ENCODE measurements around the gene HNRNPD. TPM values are rescaled to one million over a fixed set of nuclear protein-coding genes. Genes with fewer than 3 reads are reported as not detected.

HNRNPD gene
- total RNA-seq (2021; fragmentation: NEBNext Ultra II Directional; extraction: Animal tissue kit (Norgen Biotek cat#: 25700)) (642 and 646 TPM in 2 replicates), polyA plus RNA-seq (2011; rRNA removed) (118 and 144 TPM in 2 replicates), polyA minus RNA-seq (2011; rRNA and poly(A)+ RNA removed) (33.5 and 37.3 TPM in 2 replicates)
- polyA plus RNA-seq (2011; cell fraction: cytosol; rRNA removed), result 153 TPM
- 156 TPM for polyA plus RNA-seq (2011; cell fraction: nucleus; rRNA removed)
- polyA plus RNA-seq (2012, experiment 1 of 2), result 510 to 581 TPM (median 530 TPM) in 4 replicates
- polyA plus RNA-seq (2012, experiment 2 of 2), result 265 TPM
- polyA plus RNA-seq (2013, experiment 1 of 2), result 610 TPM
- 607 TPM for polyA plus RNA-seq (2013, experiment 2 of 2)
- polyA minus RNA-seq (2011; cell fraction: cytosol; rRNA and poly(A)+ RNA removed), result 85.3 TPM
- polyA minus RNA-seq (2011; cell fraction: nucleus; rRNA and poly(A)+ RNA removed), result 102 TPM
- long read RNA-seq, experiment 1, transcript HNRNPD-201 (9 exons, 3,033 nt), result minor isoform, 88 of 505 reads
- long read RNA-seq, experiment 1, transcript HNRNPD-203 (8 exons, 1,585 nt), result major isoform, 104 of 505 reads
- long read RNA-seq, experiment 1, transcript HNRNPD-202 (8 exons, 1,667 nt), result minor isoform, 31 of 505 reads
- long read RNA-seq, experiment 1, partial matches to known transcripts, result 201 of 505 reads
- long read RNA-seq, experiment 1, other reads (novel, unspliced or antisense), result 81 of 505 reads
- long read RNA-seq, experiment 2, transcript HNRNPD-201 (9 exons, 3,033 nt), result minor isoform, 52 of 283 reads
- long read RNA-seq, experiment 2, transcript HNRNPD-203 (8 exons, 1,585 nt), result major isoform, 78 of 283 reads
- long read RNA-seq, experiment 2, transcript HNRNPD-202 (8 exons, 1,667 nt), result minor isoform, 13 of 283 reads
- long read RNA-seq, experiment 2, partial matches to known transcripts, result 91 of 283 reads
- long read RNA-seq, experiment 2, other reads (novel, unspliced or antisense), result 49 of 283 reads

- peaks cover 3% of the 10 kb centered on the region for H3K79me1 ChIP-seq (ENCODE audit: low read depth, low read length)
- no peaks in the 10 kb centered on the region; a peak in 2 of 7 replicates for H3K4me1 ChIP-seq (replicated peaks in 1 of 4; ENCODE audit: control insufficient read depth in 3 of 4, insufficient read depth in 4 of 4, low read length in 3 of 4)
- H3K9ac ChIP-seq (replicated peaks in 1 of 4; ENCODE audit: extremely low read depth in 1 of 4, low read depth in 3 of 4, low read length in 3 of 4), result peak within 1 kb of the TSS; percentile 97 to 100 (median 100)
- no peak within 1 kb of the TSS for H2BK20ac ChIP-seq (ENCODE audit: low read length)
- H4K20me1 ChIP-seq (replicated peaks in 1 of 2; ENCODE audit: control insufficient read depth in 1 of 2, insufficient read depth in 2 of 2, low read length in 2 of 2), result peaks cover 23 to 25% of the 10 kb centered on the region in 2 experiments
- H4K91ac ChIP-seq (replicated peaks; ENCODE audit: insufficient read length, low read length), result peak within 1 kb of the TSS; percentile 97
- peaks cover 44 to 84% of the 10 kb centered on the region in 2 experiments for H3K79me2 ChIP-seq (ENCODE audit: control insufficient read depth in 1 of 2, insufficient read depth in 2 of 2, low read length in 2 of 2)
- peak within 1 kb of the TSS; percentile 61; the same call in 1 of the 2 replicates for H2AK5ac ChIP-seq (ENCODE audit: low read depth, low read length)
- H3K18ac ChIP-seq (ENCODE audit: extremely low read depth, low read length), result peak within 1 kb of the TSS; percentile 93
- H3K9me3 ChIP-seq (ENCODE audit: insufficient read depth in 2 of 2, low read depth in 1 of 2, low read length in 1 of 2), result no peaks in the 10 kb centered on the region
- peak within 1 kb of the TSS; percentile 99 for H3K4ac ChIP-seq (replicated peaks; ENCODE audit: insufficient read length, low read depth, low read length)
- peak within 1 kb of the TSS; percentile 68 for H2BK120ac ChIP-seq (replicated peaks; ENCODE audit: low read depth, low read length)
- POLR2A ChIA-PET (ENCODE audit: partially characterized antibody), result interaction anchor here (0.5 to 13.8 kb wide), 27 partner anchors 9 to 189 kb away, joined by 3 to 152 read pairs (median 4); partner anchors contain the start of gene HNRNPDL
- FAIRE-seq, result peak; percentile 82
- no peak within 1 kb of the TSS for H2AFZ ChIP-seq (ENCODE audit: low read length)
- H3K4me3 ChIP-seq (ENCODE audit: extremely low read depth in 1 of 4, insufficient read depth in 2 of 4, low read depth in 3 of 4, low read length in 4 of 4), result peak within 1 kb of the TSS; percentile 91 to 99 (median 97)
- H3K23ac ChIP-seq (ENCODE audit: insufficient read length), result no peak within 1 kb of the TSS
- H3K27me3 ChIP-seq (replicated peaks in 1 of 4; ENCODE audit: control insufficient read depth in 3 of 4, extremely low read depth in 1 of 4, insufficient read depth in 3 of 4, low read length in 3 of 4), result no peaks in the 10 kb centered on the region
- H3K14ac ChIP-seq (ENCODE audit: insufficient read length), result peak within 1 kb of the TSS; percentile 32
- H2BK15ac ChIP-seq (ENCODE audit: low read length), result no peak within 1 kb of the TSS
- CTCF ChIA-PET (ENCODE audit: partially characterized antibody), result interaction anchor here (1.9 kb wide), 1 partner anchor 14 kb away, joined by 5 read pairs; no protein-coding TSS in a partner anchor
- 1% methylated on average over 67 of the region's 83 CpGs; no CpG with 5 or more reads in 1 of the 2 experiments for WGBS, 2 experiments (ENCODE audit: extremely low coverage in 1 of 2, insufficient coverage in 1 of 2, insufficient read length in 1 of 2, insufficient replicate concordance in 2 of 2, low coverage in 1 of 2, low lambda C conversion rate in 2 of 2, missing lambda C conversion rate in 1 of 2)
- H3K23me2 ChIP-seq (ENCODE audit: low read depth, low read length), result peaks cover 2% of the 10 kb centered on the region
- peak within 1 kb of the TSS; percentile 88; the same call in 1 of the 2 replicates for H2BK12ac ChIP-seq (ENCODE audit: low read depth, low read length)
- peak within 1 kb of the TSS; percentile 99 for H3K27ac ChIP-seq (ENCODE audit: low read depth, low read length)
- DNase-seq (ENCODE audit: low read depth in 1 of 2, low spot score in 2 of 2), result peak; percentile 94 to 96
- H3K36me3 ChIP-seq (ENCODE audit: control insufficient read depth in 2 of 4, insufficient read depth in 4 of 4, low read length in 3 of 4), result peaks cover 0 to 34% (median 3%) of the 10 kb centered on the region in 4 experiments; a peak in 3 of 8 replicates
- H3K56ac ChIP-seq (replicated peaks; ENCODE audit: insufficient read length, low read depth, low read length), result peak within 1 kb of the TSS; percentile 96
- H3K4me2 ChIP-seq (ENCODE audit: insufficient read depth in 1 of 2, low read depth in 2 of 2, low read length in 2 of 2), result peak within 1 kb of the TSS; percentile 65 to 72
- H4K5ac ChIP-seq (ENCODE audit: insufficient read length, low read depth, low read length), result peak within 1 kb of the TSS; percentile 98
- H2BK5ac ChIP-seq (ENCODE audit: low read depth, low read length), result peak within 1 kb of the TSS; percentile 99
- peak within 1 kb of the TSS; percentile 100 for H4K8ac ChIP-seq (ENCODE audit: extremely low read depth, insufficient read depth, low read length)
- TF ChIP-seq USF2 (IDR thresholded peaks at IDR 0.05; ENCODE audit: low read length), result peak; percentile 94
- TF ChIP-seq, protein P1, sequence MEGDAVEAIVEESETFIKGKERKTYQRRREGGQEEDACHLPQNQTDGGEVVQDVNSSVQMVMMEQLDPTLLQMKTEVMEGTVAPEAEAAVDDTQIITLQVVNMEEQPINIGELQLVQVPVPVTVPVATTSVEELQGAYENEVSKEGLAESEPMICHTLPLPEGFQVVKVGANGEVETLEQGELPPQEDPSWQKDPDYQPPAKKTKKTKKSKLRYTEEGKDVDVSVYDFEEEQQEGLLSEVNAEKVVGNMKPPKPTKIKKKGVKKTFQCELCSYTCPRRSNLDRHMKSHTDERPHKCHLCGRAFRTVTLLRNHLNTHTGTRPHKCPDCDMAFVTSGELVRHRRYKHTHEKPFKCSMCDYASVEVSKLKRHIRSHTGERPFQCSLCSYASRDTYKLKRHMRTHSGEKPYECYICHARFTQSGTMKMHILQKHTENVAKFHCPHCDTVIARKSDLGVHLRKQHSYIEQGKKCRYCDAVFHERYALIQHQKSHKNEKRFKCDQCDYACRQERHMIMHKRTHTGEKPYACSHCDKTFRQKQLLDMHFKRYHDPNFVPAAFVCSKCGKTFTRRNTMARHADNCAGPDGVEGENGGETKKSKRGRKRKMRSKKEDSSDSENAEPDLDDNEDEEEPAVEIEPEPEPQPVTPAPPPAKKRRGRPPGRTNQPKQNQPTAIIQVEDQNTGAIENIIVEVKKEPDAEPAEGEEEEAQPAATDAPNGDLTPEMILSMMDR (IDR thresholded peaks at IDR 0.05; ENCODE audit: control extremely low read depth in 1 of 3, insufficient read depth in 1 of 3, low read depth in 1 of 3, low read length in 3 of 3), result no peak
Observed at GRCh38 chr4:82373816-82374625, at the start of gene HNRNPD. HNRNPD (minus strand) TSS chr4:82373991; CDS start chr4:82373678, 313 bp downstream.

Data from H1 (cell line).